DND-41 (cell line): ENCODE measurements around the gene PCSK9.

Experiments
- ATAC-seq: fragments of 200-7000 bp; cut with Tn5 transposase; 3 replicates; pipeline ENCODE4 v1.9.1; 2021; ENCODE audit warnings: low read depth; ENCODE audit not compliant: insufficient read depth
- DNase-seq: peaks from one replicate; pipeline ENCODE4 v3.0.0-alpha.2; 2020
- H2AFZ ChIP-seq: 2 replicates; pipeline ENCODE4 v1.6.0; 2012; ENCODE audit warnings: low read depth, low read length
- H3K27ac ChIP-seq: 2 replicates; pipeline ENCODE4 v1.5.1; 2012; ENCODE audit warnings: low read length, inconsistent platforms
- H3K27me3 ChIP-seq: fragments of 200-600 bp; sonication (generic); 2 replicates; pipeline ENCODE4 v1.6.0; 2012; ENCODE audit warnings: low read length, mild to moderate bottlenecking, inconsistent platforms; ENCODE audit not compliant: insufficient read depth, poor library complexity
- H3K36me3 ChIP-seq: 2 replicates; pipeline ENCODE4 v1.5.1; 2012; ENCODE audit warnings: low read length, inconsistent platforms; ENCODE audit not compliant: insufficient read depth
- H3K4me1 ChIP-seq: 2 replicates; pipeline ENCODE4 v1.5.1; 2012; ENCODE audit warnings: mild to moderate bottlenecking, low read length; ENCODE audit not compliant: insufficient read depth
- H3K4me2 ChIP-seq: 2 replicates; pipeline ENCODE4 v1.6.0; 2012; ENCODE audit warnings: mild to moderate bottlenecking, moderate library complexity, low read length, inconsistent platforms; ENCODE audit not compliant: insufficient read depth
- H3K4me3 ChIP-seq, 2 experiments: fragments of 200-600 bp in 1 of 2; shearing (Covaris generic) in 1 of 2; 2 replicates each; pipeline ENCODE4 v1.5.1; 2012 to 2016; ENCODE audit warnings: inconsistent platforms in 2 of 2, low read length in 2 of 2, mild to moderate bottlenecking in 2 of 2, low read depth in 1 of 2, moderate library complexity in 1 of 2
- H3K79me2 ChIP-seq: 2 replicates; pipeline ENCODE4 v1.6.0; 2012; ENCODE audit warnings: low read length, inconsistent platforms; ENCODE audit not compliant: insufficient read depth
- H3K9ac ChIP-seq: 2 replicates; pipeline ENCODE4 v1.6.0; 2012; ENCODE audit warnings: low read depth, mild to moderate bottlenecking, inconsistent platforms, low read length, moderate library complexity
- H3K9me3 ChIP-seq: 2 replicates; pipeline ENCODE4 v1.5.1; 2012; ENCODE audit warnings: low read length, moderate library complexity, mild to moderate bottlenecking, inconsistent platforms; ENCODE audit not compliant: insufficient read depth, severe bottlenecking
- H4K20me1 ChIP-seq: 2 replicates; pipeline ENCODE4 v1.6.0; 2012; ENCODE audit warnings: low read length; ENCODE audit not compliant: insufficient read depth
- EZH2 ChIP-seq: IDR thresholded peaks from 3 replicates; pipeline ENCODE4 v1.6.1; 2012; ENCODE audit warnings: borderline replicate concordance, low read depth, mild to moderate bottlenecking, moderate library complexity, low read length, inconsistent platforms; ENCODE audit not compliant: severe bottlenecking
- TF ChIP-seq, protein P1 (sequence below): IDR thresholded peaks from 2 replicates; pipeline ENCODE4 v1.5.1; 2012; ENCODE audit warnings: borderline replicate concordance, low read length, moderate library complexity, mild to moderate bottlenecking; ENCODE audit not compliant: poor library complexity, severe bottlenecking; ENCODE audit errors: extremely low read depth

The PCSK9 gene

DNA sequence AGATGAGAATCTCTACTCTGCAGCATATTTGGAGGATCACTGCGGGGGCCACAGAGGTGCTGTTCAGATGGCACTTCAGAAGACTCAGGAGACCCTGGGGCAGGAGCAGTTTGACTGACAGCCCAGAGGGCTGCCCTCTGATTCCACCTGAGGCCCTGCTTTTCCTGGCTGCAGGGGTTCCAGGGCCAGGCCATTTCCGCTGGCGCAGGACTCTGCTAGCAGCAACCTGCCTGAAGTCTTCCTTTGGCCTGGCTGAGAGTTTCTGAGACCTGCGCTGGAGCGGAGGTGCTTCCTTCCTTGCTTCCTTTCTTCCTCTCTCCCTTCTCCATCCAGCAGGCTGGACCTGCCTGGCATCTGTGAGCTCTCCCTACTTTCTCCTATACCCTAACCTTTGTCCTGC lies 11.8 kb downstream of the PCSK9 start:
- Histone ChIP-seq H3K9ac (no peak overlapping the region), H3K9me3 (no peaks in the 10 kb centered on the region), H3K4me2 (no peak overlapping the region), H3K79me2 (no peaks in the 10 kb centered on the region), H3K27me3 (no peaks in the 10 kb centered on the region), H3K36me3 (no peaks in the 10 kb centered on the region), H3K4me3 (no peak overlapping the region), H3K27ac (no peak overlapping the region), H4K20me1 (no peaks in the 10 kb centered on the region), H3K4me1 (no peaks in the 10 kb centered on the region), H2AFZ (no peak overlapping the region)
- DNase-seq (no peak), ATAC-seq (no peak)
- no peak for TF ChIP-seq EZH2
- TF ChIP-seq, protein P1, sequence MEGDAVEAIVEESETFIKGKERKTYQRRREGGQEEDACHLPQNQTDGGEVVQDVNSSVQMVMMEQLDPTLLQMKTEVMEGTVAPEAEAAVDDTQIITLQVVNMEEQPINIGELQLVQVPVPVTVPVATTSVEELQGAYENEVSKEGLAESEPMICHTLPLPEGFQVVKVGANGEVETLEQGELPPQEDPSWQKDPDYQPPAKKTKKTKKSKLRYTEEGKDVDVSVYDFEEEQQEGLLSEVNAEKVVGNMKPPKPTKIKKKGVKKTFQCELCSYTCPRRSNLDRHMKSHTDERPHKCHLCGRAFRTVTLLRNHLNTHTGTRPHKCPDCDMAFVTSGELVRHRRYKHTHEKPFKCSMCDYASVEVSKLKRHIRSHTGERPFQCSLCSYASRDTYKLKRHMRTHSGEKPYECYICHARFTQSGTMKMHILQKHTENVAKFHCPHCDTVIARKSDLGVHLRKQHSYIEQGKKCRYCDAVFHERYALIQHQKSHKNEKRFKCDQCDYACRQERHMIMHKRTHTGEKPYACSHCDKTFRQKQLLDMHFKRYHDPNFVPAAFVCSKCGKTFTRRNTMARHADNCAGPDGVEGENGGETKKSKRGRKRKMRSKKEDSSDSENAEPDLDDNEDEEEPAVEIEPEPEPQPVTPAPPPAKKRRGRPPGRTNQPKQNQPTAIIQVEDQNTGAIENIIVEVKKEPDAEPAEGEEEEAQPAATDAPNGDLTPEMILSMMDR: no peak

DNA sequence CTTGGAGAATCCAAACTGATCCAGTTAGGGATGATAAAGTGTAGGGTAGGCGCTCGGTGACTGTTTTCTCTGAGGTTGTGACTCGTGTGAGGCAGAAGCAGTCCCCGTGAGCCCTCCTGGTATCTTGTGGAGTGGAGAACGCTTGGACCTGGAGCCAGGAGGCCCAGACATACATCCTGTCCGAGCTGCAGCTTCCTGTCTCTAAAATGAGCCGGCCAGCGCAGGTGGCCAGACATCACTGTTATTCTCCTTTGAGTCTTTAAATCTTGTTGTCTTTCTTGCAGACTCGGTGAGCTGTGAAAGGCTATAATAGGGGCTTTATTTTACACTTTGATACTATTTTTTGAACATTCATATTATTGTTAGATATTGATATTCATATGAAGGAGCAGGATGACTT lies 12.3 kb downstream of the PCSK9 start:
- TF ChIP-seq EZH2: no peak
- TF ChIP-seq, protein P1: no peak
- Histone ChIP-seq H3K36me3 (no peaks in the 10 kb centered on the region), H3K9me3 (no peaks in the 10 kb centered on the region), H3K27ac (no peak overlapping the region), H2AFZ (no peak overlapping the region), H3K79me2 (no peaks in the 10 kb centered on the region), H4K20me1 (no peaks in the 10 kb centered on the region), H3K4me1 (no peaks in the 10 kb centered on the region), H3K4me3 (no peak overlapping the region), H3K9ac (no peak overlapping the region), H3K4me2 (no peak overlapping the region), H3K27me3 (no peaks in the 10 kb centered on the region)
- ATAC-seq: no peak
- DNase-seq: no peak

DNA sequence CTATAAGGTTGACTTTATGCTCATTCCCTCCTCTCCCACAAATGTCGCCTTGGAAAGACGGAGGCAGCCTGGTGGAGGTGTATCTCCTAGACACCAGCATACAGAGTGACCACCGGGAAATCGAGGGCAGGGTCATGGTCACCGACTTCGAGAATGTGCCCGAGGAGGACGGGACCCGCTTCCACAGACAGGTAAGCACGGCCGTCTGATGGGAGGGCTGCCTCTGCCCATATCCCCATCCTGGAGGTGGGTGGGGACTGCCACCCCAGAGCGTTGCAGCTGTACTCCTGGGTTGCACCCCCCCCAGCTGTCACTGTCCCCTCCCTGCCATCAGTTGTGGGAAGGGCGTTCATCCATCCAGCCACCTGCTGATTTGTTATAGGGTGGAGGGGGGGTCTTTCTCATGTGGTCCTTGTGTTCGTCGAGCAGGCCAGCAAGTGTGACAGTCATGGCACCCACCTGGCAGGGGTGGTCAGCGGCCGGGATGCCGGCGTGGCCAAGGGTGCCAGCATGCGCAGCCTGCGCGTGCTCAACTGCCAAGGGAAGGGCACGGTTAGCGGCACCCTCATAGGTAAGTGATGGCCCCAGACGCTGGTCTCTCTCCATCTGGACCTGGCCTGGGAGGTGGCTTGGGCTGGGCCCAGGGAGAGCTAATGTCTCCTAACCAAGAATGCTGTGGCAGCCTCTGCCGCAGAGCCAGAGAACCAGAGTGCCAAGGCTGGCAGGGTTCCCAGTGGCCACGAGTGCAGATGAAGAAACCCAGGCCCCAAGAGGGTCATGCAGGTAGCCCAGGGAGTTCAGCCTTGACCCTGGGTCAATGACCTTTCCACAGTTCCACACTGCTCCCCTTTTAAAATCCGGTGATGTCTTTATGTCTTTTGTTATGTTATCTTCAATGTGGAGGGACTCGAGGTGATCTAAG lies 13.1 kb downstream of the PCSK9 start:
- Histone ChIP-seq H4K20me1 (no peaks in the 10 kb centered on the region), H2AFZ (no peak overlapping the region), H3K9me3 (no peaks in the 10 kb centered on the region), H3K4me3 (no peak overlapping the region), H3K27me3 (no peaks in the 10 kb centered on the region), H3K27ac (no peak overlapping the region), H3K4me2 (no peak overlapping the region), H3K4me1 (no peaks in the 10 kb centered on the region), H3K9ac (no peak overlapping the region), H3K79me2 (no peaks in the 10 kb centered on the region), H3K36me3 (no peaks in the 10 kb centered on the region)
- DNase-seq (no peak), ATAC-seq (no peak)
- TF ChIP-seq, protein P1: no peak
- no peak for TF ChIP-seq EZH2
